ENCODE data around the gene VPS54.

DNA sequence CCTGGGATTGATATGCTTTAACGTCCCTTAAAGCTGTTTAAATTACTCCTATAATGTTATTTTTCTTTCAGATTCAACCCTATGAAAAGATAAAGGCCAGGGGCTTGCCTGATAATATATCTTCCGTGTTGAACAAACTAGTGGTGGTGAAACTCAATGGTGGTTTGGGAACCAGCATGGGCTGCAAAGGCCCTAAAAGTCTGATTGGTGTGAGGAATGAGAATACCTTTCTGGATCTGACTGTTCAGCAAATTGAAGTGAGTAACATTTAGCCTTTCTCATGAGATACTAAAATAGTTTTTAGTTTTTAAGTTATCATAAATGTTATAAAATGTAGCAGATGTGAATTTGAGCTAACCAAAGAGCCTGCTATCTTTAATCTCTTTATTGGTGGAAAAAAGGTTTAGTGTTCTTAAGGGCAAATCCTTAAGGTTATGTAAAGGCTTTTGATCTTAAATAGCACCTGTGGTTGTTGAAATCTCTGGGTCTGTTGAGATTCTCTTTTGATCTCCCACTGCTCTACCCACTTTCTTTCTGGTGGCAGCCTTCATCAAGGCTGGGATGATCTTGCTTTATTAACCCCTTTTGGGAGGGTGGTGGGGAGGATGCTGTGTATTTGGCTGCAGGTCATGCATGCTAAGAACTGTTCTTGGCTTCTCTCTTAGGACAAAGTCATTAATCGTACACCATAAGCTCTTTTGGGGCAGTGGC, 136.7 kb downstream of the VPS54 start:
- TF ChIP-seq, protein P1, sequence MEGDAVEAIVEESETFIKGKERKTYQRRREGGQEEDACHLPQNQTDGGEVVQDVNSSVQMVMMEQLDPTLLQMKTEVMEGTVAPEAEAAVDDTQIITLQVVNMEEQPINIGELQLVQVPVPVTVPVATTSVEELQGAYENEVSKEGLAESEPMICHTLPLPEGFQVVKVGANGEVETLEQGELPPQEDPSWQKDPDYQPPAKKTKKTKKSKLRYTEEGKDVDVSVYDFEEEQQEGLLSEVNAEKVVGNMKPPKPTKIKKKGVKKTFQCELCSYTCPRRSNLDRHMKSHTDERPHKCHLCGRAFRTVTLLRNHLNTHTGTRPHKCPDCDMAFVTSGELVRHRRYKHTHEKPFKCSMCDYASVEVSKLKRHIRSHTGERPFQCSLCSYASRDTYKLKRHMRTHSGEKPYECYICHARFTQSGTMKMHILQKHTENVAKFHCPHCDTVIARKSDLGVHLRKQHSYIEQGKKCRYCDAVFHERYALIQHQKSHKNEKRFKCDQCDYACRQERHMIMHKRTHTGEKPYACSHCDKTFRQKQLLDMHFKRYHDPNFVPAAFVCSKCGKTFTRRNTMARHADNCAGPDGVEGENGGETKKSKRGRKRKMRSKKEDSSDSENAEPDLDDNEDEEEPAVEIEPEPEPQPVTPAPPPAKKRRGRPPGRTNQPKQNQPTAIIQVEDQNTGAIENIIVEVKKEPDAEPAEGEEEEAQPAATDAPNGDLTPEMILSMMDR (IDR thresholded peaks at IDR 0.05) = no peak
- TF ChIP-seq POLR2A (IDR thresholded peaks at IDR 0.05) = no peak
- TF ChIP-seq EP300 (IDR thresholded peaks at IDR 0.05) = no peak

All from tibial nerve (tissue), 4 donors.